ENCODE results near the gene BRD8. TPM values are rescaled to one million over a fixed set of nuclear protein-coding genes. Genes with fewer than 3 reads are reported as not detected.

The BRD8 gene
- total RNA-seq, 1 experiment from 2014 or later, result 80.8 TPM

- Histone ChIP-seq H3K9ac (ENCODE audit: low read length) (no peak overlapping the region), H4K20me1 (ENCODE audit: insufficient read depth) (no peaks in the 10 kb centered on the region), H3K4me2 (ENCODE audit: low read length) (no peak overlapping the region), H3K9me3 (ENCODE audit: control insufficient read depth in 1 of 2, insufficient read depth in 1 of 2, low read depth in 1 of 2, low read length in 2 of 2) (no peaks in the 10 kb centered on the region), H3K27ac (ENCODE audit: low read depth, low read length) (no peak overlapping the region), H3K4me1 (ENCODE audit: control insufficient read depth in 1 of 2, insufficient read depth in 2 of 2, low read length in 2 of 2) (no peaks in the 10 kb centered on the region), H3K9me2 (ENCODE audit: insufficient read depth) (no peaks in the 10 kb centered on the region), H2AFZ (ENCODE audit: low read depth, low read length, poor library complexity, severe bottlenecking) (no peak overlapping the region), H3K79me2 (ENCODE audit: insufficient read depth, low read length) (peaks cover 21% of the 10 kb centered on the region), H3K36me3 (ENCODE audit: control insufficient read depth in 1 of 2, insufficient read depth in 2 of 2, low read length in 2 of 2) (peaks cover 63 to 76% of the 10 kb centered on the region in 2 experiments), H3K27me3 (ENCODE audit: insufficient read depth, low read length) (no peaks in the 10 kb centered on the region), H3K4me3 (replicated peaks in 1 of 2; ENCODE audit: low read depth in 1 of 2, low read length in 2 of 2) (no peak overlapping the region)
- DNase-seq (ENCODE audit: low read depth, low spot score) (no peak), ATAC-seq (no peak)
- ChIA-PET CTCF (no interaction called here), POLR2A (no interaction called here), RAD21 (ENCODE audit: low non-redundant PET in 1 of 2, low total read pairs in 2 of 2, uncharacterized antibody in 2 of 2, unreplicated experiment in 2 of 2) (no interaction called here)
- BruUV-seq (replicated peaks), result no TSS peak
- intact Hi-C loops (cut with micrococcal nuclease), result no loop called here
- no peak for TF ChIP-seq TCF7L2 (IDR thresholded peaks at IDR 0.05; ENCODE audit: borderline replicate concordance, extremely low read depth, insufficient read depth, insufficient read length)
- no peak for TF ChIP-seq EZH2 (IDR thresholded peaks at IDR 0.05)
- no peak for TF ChIP-seq ZNF274 (IDR thresholded peaks at IDR 0.05; ENCODE audit: low read depth, low read length)
- no peak for TF ChIP-seq EZH2phosphoT487 (IDR thresholded peaks at IDR 0.05; ENCODE audit: borderline replicate concordance)
- TF ChIP-seq JUND (IDR thresholded peaks at IDR 0.05), result no peak
- no peak for TF ChIP-seq CEBPB (IDR thresholded peaks at IDR 0.05; ENCODE audit: low read depth)
- no peak for TF ChIP-seq REST (IDR thresholded peaks at IDR 0.05; ENCODE audit: low read depth)
- no peak for TF ChIP-seq RAD21 (IDR thresholded peaks at IDR 0.05; ENCODE audit: low read depth)
- no peak for TF ChIP-seq SRF (IDR thresholded peaks at IDR 0.05; ENCODE audit: low read depth)
- TF ChIP-seq ATF3 (IDR thresholded peaks at IDR 0.05), result no peak
Measured at GRCh38 chr5:138170299-138170698, 8.1 kb downstream of the BRD8 start.
